Measurements from ENCODE around the gene ASIC2.

GRCh38 chr17:33192951-33193911 lies 99.9 kb downstream of the ASIC2 start:
- TF ChIP-seq GATA2 (IDR thresholded peaks at IDR 0.05; ENCODE audit: low read depth, low read length) (no peak), GATA3 (IDR thresholded peaks at IDR 0.05; ENCODE audit: low read depth, low read length) (no peak)

Data from SH-SY5Y (cell line).